NCI-H2227 treated with DMSO at 0.1 percent for 48 hours (cell line): ENCODE data around the gene RRP1B.
"Not testable (repeated sequence)": the region's sequence is repeated elsewhere in the genome, so short reads cannot be mapped to it uniquely, and the experiment has no call there.

Experiments
- DNase-seq: peaks from one replicate; lab custom pipeline; 2025; lab: John Stamatoyannopoulos, UW

RRP1B gene

GRCh38 chr21:43701936-43702784, 42.8 kb downstream of the RRP1B start:
- DNase-seq: no peak

DNA sequence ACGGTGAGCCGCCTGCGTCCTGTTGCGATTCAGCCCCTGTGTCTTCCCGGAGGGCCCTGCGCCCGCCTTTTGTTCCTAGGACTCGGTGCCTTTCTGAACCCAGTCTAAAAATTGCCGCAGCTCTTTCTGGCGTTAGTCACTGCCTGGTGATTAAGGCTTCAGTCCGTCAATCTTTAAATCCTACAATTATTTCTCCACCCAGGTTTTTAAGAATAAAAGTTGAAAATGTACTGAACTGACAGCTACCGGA, 43.4 kb downstream of the RRP1B start:
- no peak for DNase-seq

- peak; percentile 50 for DNase-seq
These were observed 43.9 kb downstream of the RRP1B start for GRCh38 chr21:43703035-43703880.

DNA sequence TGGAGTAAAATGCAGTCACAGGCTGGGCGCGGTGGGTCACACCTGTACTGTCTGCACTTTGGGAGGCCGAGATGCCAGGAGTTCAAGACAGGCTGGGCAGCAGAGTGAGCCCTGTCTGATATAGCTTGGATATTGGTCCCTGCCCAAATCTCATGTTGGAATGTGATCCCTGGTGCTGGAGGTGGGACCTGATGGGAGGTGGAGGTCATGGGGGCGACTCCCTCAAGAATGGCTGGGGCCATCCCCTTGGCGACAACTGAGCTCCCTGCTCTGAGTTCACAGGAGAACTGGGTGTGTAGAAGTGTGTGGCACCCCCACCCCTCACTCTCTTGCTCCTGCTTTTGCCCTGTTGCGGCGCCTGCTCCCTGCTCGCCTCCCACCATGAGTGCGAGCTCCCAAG, 48.1 kb downstream of the RRP1B start:
- no peak for DNase-seq

- no peak for DNase-seq
These were observed 49.5 kb downstream of the RRP1B start for GRCh38 chr21:43708745-43709381.

DNA sequence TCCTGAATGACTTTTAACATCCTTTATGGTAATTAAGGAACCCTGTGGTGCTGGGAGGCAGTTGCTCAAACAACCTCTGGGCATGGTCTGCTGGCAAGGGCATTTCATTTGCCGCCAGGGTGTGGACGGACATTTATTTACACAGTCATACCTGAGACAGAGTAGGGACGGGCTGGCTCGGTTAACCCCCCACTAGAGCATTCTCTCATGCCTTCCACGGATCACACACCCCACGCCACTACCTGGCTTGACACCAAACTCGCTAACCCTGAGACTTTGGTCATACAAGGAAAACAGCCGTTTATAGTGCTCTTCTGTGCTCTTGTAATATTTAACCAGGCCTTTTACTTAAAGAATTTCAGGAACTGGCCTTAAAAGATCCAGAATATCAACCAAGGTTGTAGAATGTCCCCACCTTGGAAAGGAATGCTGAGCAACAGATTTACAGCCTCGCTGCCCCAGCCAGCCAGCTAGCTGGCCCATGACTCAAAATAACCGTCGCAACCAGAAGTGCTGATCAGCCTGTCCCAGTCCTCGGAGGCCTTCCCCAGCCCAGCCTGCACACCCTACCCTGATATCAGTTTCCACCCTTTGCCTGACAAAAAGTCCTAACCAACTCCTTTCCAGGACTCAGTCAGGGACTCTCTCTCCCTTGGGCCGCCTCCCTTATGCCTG, 53.0 kb downstream of the RRP1B start:
- no peak for DNase-seq

GRCh38 chr21:43713123-43713522, 53.8 kb downstream of the RRP1B start:
- DNase-seq: not testable (repeated sequence)

- DNase-seq: no peak
These were observed 57.2 kb downstream of the RRP1B start for GRCh38 chr21:43716376-43717165.

DNA sequence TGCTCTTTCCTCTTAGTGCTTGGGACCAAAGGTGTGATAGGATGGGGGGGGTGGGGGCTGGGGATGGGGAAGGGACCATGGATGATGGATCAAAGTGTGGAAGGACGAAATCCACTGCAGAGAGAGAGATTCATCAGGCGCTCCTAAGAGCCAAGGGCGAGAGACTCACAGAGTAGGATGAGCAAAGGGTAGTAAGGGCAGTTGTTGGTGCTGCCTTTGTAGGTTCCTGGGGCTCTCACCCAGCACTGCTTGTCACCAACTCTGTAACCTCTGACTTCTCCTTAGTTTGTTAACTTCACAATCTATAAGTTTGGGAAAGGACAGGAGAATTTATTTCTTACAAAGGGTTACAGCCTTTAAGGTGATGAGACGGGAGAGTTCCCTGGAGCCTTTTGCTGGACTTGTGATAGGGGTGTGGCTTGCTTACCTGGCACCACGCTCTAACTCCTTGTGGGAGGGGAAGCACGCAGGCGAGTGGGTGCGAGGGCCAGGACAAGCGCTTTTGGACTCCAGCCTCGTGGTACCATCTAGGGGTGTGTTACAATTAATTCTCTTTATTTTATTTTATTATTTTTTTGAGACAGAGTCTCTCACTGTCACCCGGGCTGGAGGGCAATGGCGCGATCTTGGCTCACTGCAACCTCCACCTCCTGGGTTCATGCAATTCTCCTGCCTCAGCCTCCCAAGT, 58.0 kb downstream of the RRP1B start:
- no peak for DNase-seq

- no peak for DNase-seq
These were observed 58.9 kb downstream of the RRP1B start for GRCh38 chr21:43717967-43718871.

GRCh38 chr21:43718872-43719747, 59.8 kb downstream of the RRP1B start, which contains the start of gene PDXK:
Gene PDXK (plus strand): TSS chr21:43719129. CDS start chr21:43719295, 166 bp downstream.
- peak; percentile 61 for DNase-seq

GRCh38 chr21:43719748-43720538, 60.6 kb downstream of the RRP1B start:
- no peak for DNase-seq

GRCh38 chr21:43720539-43721166, 61.3 kb downstream of the RRP1B start:
- no peak for DNase-seq

GRCh38 chr21:43721206-43721605, 61.8 kb downstream of the RRP1B start:
- DNase-seq: no peak

- no peak for DNase-seq
These were observed 62.6 kb downstream of the RRP1B start for GRCh38 chr21:43721939-43722338.

DNA sequence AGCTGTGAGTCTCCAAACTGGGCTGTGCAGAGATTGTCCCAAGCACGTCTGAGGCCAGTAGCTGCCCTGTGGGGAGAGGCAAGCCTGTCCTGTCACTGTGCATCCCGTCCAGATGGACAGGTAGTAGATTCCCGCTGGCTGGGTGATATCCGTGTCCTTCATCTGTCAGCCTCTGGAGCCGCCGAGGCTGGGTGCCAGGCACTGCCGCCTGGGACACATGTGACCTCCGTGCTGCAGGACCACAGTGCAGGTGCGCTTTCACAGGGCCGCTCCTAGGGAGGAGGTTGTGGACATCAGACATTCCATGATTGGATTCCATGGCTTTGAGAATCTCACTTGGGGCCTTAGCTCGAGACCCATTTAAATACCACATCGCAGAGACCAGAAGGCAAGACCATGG, 64.3 kb downstream of the RRP1B start:
- no peak for DNase-seq
